ENCODE measurements around the gene FBXW2.
A peak's percentile ranks its signal among the peaks of the same experiment; 100 is the strongest.
"Not testable (repeated sequence)": the region's sequence is repeated elsewhere in the genome, so short reads cannot be mapped to it uniquely, and the experiment has no call there.

The FBXW2 gene

GRCh38 chr9:120778758-120779157 is 14.5 kb downstream of the FBXW2 start:
- no peak for DNase-seq

- DNase-seq, result no peak
Observed at GRCh38 chr9:120777229-120777628, 16.0 kb downstream of the FBXW2 start.

GRCh38 chr9:120776788-120777187 is 16.4 kb downstream of the FBXW2 start:
- DNase-seq, result no peak

GRCh38 chr9:120775859-120776258 is 17.4 kb downstream of the FBXW2 start:
- no peak for DNase-seq

DNA sequence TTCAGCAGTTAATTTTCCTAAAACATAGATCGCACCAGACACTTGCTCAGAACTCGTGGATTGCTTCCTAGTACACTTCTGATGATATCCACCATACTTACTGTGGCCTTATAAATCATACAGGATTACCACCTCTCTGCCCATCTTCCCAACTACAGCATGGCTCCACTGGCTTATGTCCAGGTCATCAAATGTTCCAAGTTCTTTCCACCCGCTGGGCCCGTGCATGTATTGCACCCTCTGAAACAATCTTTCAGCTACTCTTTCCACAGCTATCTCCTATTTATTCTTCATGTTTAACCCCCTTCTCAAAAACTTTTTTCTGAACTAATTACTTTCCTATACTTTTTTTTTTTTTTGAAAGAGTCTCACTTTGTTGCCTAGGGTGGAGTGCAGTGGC is 18.5 kb downstream of the FBXW2 start:
- DNase-seq, result no peak

DNA sequence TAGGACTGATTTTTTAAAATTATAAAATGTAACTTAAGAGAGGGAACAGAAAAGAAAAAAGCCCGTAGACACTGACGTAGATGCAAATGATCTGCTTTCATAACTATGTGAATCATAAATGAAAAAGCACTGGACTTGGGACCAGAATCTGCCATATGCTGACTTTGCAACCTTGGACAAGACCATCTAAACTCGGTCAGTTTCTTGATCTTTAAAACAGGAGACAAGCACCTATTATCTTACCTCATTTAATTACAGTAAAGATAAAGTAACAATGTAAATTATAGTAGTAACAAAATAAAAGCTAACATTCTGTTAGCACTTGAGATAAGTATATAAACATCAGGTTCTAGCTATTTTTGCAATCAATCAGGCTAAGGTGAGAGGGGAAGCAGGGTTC is 20.0 kb downstream of the FBXW2 start:
- DNase-seq, result no peak

- DNase-seq, result no peak
Observed at GRCh38 chr9:120770931-120771330, 22.3 kb downstream of the FBXW2 start.

- DNase-seq, result no peak
Observed at GRCh38 chr9:120768886-120769285, 24.3 kb downstream of the FBXW2 start.

- DNase-seq, result no peak
Observed at GRCh38 chr9:120768247-120768646, 25.0 kb downstream of the FBXW2 start.

DNA sequence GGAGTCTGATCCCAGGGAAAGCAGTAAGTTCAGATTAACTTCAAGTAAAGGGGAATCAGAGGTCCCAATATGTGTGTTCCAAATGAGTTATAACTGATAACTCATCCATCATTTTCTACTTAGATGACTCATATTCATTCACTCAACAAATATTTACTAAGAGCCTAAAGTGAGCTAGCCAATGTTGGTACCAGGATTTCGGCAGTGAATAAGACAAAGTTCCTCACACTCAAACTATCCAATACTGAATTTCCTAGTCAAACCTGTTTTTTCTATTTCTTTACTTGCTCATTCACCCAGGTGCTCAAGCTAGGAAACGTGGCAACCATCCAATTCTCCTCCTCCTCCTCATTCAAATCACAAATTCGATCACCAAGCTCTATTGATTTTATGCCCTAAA is 25.8 kb downstream of the FBXW2 start:
- no peak for DNase-seq

- DNase-seq, result no peak
Observed at GRCh38 chr9:120765910-120766425, 27.2 kb downstream of the FBXW2 start.

DNA sequence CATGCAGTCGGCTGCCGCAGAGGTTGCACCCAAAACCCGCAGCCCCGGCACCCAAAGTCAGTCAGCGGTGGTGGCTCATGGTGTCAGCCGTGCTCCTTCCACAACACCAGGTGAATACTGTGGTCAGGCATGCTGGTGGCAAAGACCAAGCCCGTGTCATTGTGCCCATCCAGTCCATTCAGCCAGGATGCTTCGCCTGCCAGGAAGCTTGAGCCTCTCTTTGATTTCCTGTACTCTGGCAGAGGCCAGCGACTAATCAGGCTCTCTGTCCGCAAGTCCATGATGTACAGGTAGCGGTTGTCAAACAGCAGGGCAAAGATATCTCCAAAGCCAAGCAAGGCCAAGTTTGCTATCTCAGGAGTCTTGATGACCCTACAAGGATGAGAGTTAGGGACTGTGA is 28.7 kb downstream of the FBXW2 start:
- DNase-seq, result no peak

- no peak for DNase-seq
Observed at GRCh38 chr9:120761006-120761405, 32.2 kb downstream of the FBXW2 start.

DNA sequence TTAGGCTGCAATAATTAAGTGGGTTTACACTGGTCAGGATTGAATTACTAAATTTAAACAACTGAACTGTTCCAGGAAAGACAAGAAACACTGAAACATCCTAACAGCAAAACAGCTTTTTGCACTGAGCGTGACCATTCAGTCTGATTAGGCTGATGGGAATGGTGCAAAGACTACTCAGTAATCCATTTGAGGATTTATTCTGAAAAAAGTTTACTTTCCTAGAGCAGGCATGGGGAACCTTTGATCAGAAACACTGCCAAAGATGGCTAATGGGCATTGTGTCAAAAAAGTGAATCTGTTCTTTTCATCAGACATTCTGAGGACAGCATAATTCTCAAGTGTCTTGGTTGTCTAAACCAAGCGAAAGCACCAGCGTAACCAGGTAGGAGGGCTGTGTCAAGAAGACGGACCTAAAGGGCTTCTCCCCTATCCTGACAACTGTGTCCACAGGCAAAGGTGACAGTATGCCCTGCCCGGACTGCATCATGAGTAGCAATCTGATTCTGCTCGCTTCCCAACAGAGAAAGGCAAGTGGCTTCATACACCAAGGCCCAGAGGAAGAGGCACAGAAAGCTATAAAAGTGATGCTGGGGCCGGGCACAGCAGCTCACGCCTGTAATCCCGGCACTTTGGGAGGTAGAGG is 33.3 kb downstream of the FBXW2 start:
- no peak for DNase-seq

GRCh38 chr9:120758544-120758943 is 34.7 kb downstream of the FBXW2 start:
- DNase-seq, result no peak

- peak; percentile 7 for DNase-seq
Observed at GRCh38 chr9:120757026-120757913, 35.9 kb downstream of the FBXW2 start.

DNA sequence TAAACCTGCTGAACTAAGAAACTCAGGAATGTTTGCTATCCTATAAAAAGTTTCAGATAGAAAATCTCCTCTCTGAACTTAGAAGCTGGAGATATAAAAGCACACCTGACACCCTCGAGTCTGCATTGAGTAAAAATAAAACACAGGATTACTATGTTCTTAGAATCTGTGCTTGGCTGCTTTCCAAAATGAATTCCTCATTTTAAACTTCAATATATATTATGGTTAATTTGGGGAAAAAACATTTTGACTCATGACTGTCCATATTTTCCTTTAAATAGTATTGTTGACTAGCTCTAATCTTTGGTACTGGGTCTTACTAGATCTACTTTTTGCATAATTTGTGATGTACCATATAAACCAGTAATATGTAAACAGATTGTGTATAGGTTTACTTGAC is 36.7 kb downstream of the FBXW2 start:
- no peak for DNase-seq

DNA sequence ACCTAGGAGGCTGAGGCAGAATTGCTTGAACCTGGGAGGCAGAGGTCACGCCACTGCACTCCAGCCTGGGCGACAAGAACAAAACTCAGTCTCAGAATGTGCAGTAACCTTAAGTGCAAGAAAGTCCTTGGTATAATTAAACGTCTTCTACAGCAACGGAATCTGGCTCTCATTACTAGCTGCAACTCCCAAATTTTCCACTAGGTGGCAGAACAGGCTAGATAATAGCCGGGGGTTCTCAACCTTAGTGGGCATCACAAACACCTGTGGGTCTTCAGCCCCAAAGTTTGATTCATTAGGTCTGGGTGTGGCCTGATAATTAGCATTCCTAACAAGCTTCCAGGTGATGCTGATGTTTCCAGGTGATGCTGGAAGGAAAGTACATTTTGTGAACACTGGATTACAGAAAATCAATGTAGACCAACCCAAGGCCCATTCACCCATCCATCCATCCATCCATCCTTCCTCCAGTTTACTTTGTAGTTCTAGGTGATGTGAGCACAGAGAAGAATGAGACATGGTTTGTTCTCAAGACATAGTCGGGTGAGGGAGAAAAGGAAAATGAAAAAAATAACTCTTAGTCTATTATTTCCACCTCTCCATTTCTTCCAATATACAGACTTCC is 37.3 kb downstream of the FBXW2 start:
- DNase-seq, result peak; percentile 63

- no peak for DNase-seq
Observed at GRCh38 chr9:120755044-120755443, 38.2 kb downstream of the FBXW2 start.

- DNase-seq, result no peak
Observed at GRCh38 chr9:120750421-120750820, 42.8 kb downstream of the FBXW2 start.

GRCh38 chr9:120746366-120746765 is 46.9 kb downstream of the FBXW2 start:
- DNase-seq, result not testable (repeated sequence)

DNA sequence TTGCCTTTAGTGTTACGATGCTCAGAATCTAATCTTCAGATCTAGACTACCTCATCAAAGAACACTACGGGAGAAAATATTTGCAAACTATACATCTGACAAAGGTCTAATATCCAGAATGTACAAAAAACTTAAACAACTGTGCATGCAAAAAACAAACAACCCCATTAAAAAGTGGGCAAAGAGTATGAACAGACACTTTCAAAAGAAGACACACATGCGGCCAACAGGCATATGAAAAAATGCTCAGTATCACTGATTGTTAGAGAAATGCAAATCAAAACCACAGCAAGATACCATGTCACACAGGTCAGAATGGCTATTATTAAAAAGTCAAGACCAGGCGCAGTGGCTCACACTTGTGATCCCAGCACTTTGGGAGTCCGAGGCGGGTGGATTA is 47.9 kb downstream of the FBXW2 start:
- no peak for DNase-seq

- DNase-seq, result no peak
Observed at GRCh38 chr9:120742951-120743416, 50.2 kb downstream of the FBXW2 start.

GRCh38 chr9:120741701-120742100 is 51.5 kb downstream of the FBXW2 start:
- no peak for DNase-seq

Data from KG1 (cell line).